SIG-M5 treated with dmso at 0.1 percent for 504 hours (cell line): ENCODE measurements around the gene MYO1D.
A peak's percentile ranks its signal among the peaks of the same experiment; 100 is the strongest.
"Not testable (repeated sequence)": the region's sequence is repeated elsewhere in the genome, so short reads cannot be mapped to it uniquely, and the experiment has no call there.

Experiments used
- DNase-seq: peaks from one replicate; lab custom pipeline; 2025; ENCODE audit not compliant: unreplicated experiment; lab: John Stamatoyannopoulos, UW

Gene MYO1D

GRCh38 chr17:32479074-32479617, 397.8 kb downstream of the MYO1D start:
- no peak for DNase-seq

GRCh38 chr17:32477220-32477619, 399.7 kb downstream of the MYO1D start:
- no peak for DNase-seq

- DNase-seq, result no peak
These were observed 401.7 kb downstream of the MYO1D start for GRCh38 chr17:32475258-32475657.

GRCh38 chr17:32471652-32472051, 405.3 kb downstream of the MYO1D start:
- no peak for DNase-seq

GRCh38 chr17:32470405-32471167, 406.3 kb downstream of the MYO1D start:
- no peak for DNase-seq

- DNase-seq, result no peak
These were observed 409.0 kb downstream of the MYO1D start for GRCh38 chr17:32467949-32468348.

GRCh38 chr17:32464374-32464773, 412.6 kb downstream of the MYO1D start:
- DNase-seq, result no peak

- no peak for DNase-seq
These were observed 413.6 kb downstream of the MYO1D start for GRCh38 chr17:32463304-32463703.

- DNase-seq, result peak; percentile 59
These were observed 414.9 kb downstream of the MYO1D start for GRCh38 chr17:32461853-32462617.

GRCh38 chr17:32461498-32461852, 415.4 kb downstream of the MYO1D start:
- no peak for DNase-seq

- DNase-seq, result no peak
These were observed 416.9 kb downstream of the MYO1D start for GRCh38 chr17:32460054-32460453.

GRCh38 chr17:32458371-32458770, 418.6 kb downstream of the MYO1D start:
- no peak for DNase-seq

- no peak for DNase-seq
These were observed 423.6 kb downstream of the MYO1D start for GRCh38 chr17:32453370-32453769.

GRCh38 chr17:32452281-32452680, 424.6 kb downstream of the MYO1D start:
- no peak for DNase-seq

- DNase-seq, result no peak
These were observed 425.0 kb downstream of the MYO1D start for GRCh38 chr17:32451879-32452278.

- not testable (repeated sequence) for DNase-seq
These were observed 426.5 kb downstream of the MYO1D start for GRCh38 chr17:32450379-32450778.

GRCh38 chr17:32449963-32450362, 427.0 kb downstream of the MYO1D start:
- DNase-seq, result no peak

- DNase-seq, result no peak
These were observed 430.0 kb downstream of the MYO1D start for GRCh38 chr17:32446949-32447348.

GRCh38 chr17:32445971-32446370, 431.0 kb downstream of the MYO1D start:
- DNase-seq, result peak; percentile 28

GRCh38 chr17:32445497-32445896, 431.4 kb downstream of the MYO1D start:
- no peak for DNase-seq

- DNase-seq, result peak; percentile 20
These were observed 431.9 kb downstream of the MYO1D start for GRCh38 chr17:32445074-32445415.
